ENCODE measurements around the gene FLRT2. TPM values are rescaled to one million over a fixed set of nuclear protein-coding genes. Genes with fewer than 3 reads are reported as not detected.

FLRT2 gene
- total RNA-seq, 5 donors from 2014 or later (not counting 1 experiment from before 2014, with no cell fraction given), result 0.03 to 0.35 (median 0.06) TPM; not detected in 2

DNA sequence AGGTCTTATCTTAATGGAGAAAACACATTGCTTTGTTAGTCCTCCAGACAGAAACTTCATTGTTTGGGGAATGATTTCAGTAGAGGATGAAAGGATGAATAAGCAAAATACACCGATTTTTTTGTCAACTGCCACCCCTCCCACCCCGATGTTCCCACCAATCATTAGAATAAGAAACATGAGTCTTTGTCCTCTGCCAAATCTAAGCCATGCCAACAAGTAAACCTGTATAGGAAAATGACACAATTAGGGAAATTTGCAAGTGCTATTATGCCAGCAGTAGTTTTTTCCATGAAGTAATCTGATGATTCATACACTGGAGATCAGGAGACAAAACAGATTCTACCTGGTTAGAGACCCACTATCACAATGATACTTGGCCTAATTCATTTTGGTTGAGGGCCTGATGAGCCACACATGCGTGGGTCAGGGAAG is 35.9 kb downstream of the FLRT2 start:
- ATAC-seq (replicated peaks in 1 of 4) (no peak), DNase-seq (no peak)
- Histone ChIP-seq H3K4me1 (ENCODE audit: control insufficient read depth in 1 of 2, extremely low read depth in 1 of 2, insufficient read depth in 2 of 2, low read length in 2 of 2) (no peaks in the 10 kb centered on the region), H3K27ac (ENCODE audit: low read length) (no peak overlapping the region), H3K9me3 (no peaks in the 10 kb centered on the region), H3K27me3 (replicated peaks in 1 of 2; ENCODE audit: control insufficient read depth in 2 of 2, extremely low read depth in 1 of 2, insufficient read depth in 2 of 2, low read length in 1 of 2) (no peaks in the 10 kb centered on the region), H3K36me3 (ENCODE audit: control insufficient read depth in 2 of 2, extremely low read depth in 1 of 2, insufficient read depth in 1 of 2, low read length in 1 of 2) (no peaks in the 10 kb centered on the region), H3K4me3 (ENCODE audit: control insufficient read depth in 1 of 2, extremely low read depth in 1 of 2, low read length in 1 of 2) (no peak overlapping the region)
- H3K27ac Mint-ChIP-seq, result no peak overlapping the region
- H3K36me3 Mint-ChIP-seq, result no peaks in the 10 kb centered on the region
- ChIA-PET CTCF (no interaction called here), POLR2A (no interaction called here)
- H3K9me3 Mint-ChIP-seq, result peaks cover 0 to 8% (median 4%) of the 10 kb centered on the region in 3 donors
- no peak overlapping the region for H3K4me3 Mint-ChIP-seq
- H3K4me1 Mint-ChIP-seq, result no peaks in the 10 kb centered on the region
- no peaks in the 10 kb centered on the region for H3K27me3 Mint-ChIP-seq
- no CpG with 5 or more reads among the region's 3 CpGs for WGBS (ENCODE audit: insufficient coverage)

DNA sequence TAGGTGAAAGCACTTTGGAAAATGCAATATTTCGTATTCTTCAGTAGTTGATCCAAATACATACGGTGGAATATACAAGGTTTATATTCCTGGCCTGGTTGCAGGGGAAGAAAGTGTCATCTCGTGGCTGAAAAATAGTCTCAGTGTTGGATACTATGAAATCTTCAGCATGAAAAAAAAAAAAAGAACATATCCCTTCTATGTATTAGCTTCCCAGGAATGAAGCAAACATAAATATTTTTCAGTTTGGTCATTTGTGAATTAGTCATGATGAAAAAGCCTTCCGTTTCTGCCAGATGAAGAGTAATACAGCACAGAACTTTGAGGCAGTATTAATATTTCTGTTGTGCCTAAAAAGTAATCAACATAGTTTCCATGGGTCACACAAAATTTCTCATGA is 36.7 kb downstream of the FLRT2 start:
- Histone ChIP-seq H3K27me3 (replicated peaks in 1 of 2; ENCODE audit: control insufficient read depth in 2 of 2, extremely low read depth in 1 of 2, insufficient read depth in 2 of 2, low read length in 1 of 2) (no peaks in the 10 kb centered on the region), H3K4me1 (ENCODE audit: control insufficient read depth in 1 of 2, extremely low read depth in 1 of 2, insufficient read depth in 2 of 2, low read length in 2 of 2) (no peaks in the 10 kb centered on the region), H3K9me3 (no peaks in the 10 kb centered on the region), H3K36me3 (ENCODE audit: control insufficient read depth in 2 of 2, extremely low read depth in 1 of 2, insufficient read depth in 1 of 2, low read length in 1 of 2) (no peaks in the 10 kb centered on the region), H3K27ac (ENCODE audit: low read length) (no peak overlapping the region), H3K4me3 (ENCODE audit: control insufficient read depth in 1 of 2, extremely low read depth in 1 of 2, low read length in 1 of 2) (no peak overlapping the region)
- ATAC-seq (replicated peaks in 1 of 4) (no peak), DNase-seq (no peak)
- H3K36me3 Mint-ChIP-seq, result no peaks in the 10 kb centered on the region
- CTCF ChIA-PET, result no interaction called here
- no peak overlapping the region for H3K4me3 Mint-ChIP-seq
- H3K27me3 Mint-ChIP-seq, result no peaks in the 10 kb centered on the region
- no CpG with 5 or more reads among the region's 4 CpGs for WGBS (ENCODE audit: insufficient coverage)
- no peak overlapping the region for H3K27ac Mint-ChIP-seq
- H3K4me1 Mint-ChIP-seq, result no peaks in the 10 kb centered on the region
- POLR2A ChIA-PET, result no interaction called here
- H3K9me3 Mint-ChIP-seq, result peaks cover 0 to 5% (median 4%) of the 10 kb centered on the region in 3 donors

DNA sequence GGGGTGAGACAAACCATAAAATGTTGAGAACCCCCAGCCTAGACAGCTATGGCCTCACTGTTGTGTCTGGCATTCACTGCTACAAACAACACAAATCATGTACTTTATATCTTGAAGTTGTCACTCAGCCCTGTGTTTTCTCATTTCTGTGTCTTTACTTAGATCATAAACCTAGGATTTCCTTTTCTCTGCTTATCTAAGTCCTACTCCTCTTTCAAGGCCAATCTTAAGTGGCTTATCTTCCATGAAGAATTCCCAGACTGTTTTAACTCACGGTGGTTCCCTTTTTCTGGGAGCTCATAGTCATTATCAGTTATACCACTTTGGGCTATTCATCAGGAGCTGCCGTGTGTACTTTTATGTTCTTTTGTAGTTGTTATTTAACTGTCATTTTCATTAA is 42.1 kb downstream of the FLRT2 start:
- no peaks in the 10 kb centered on the region for H3K36me3 Mint-ChIP-seq
- peaks cover 0 to 4% (median 0%) of the 10 kb centered on the region in 3 donors for H3K9me3 Mint-ChIP-seq
- no peak overlapping the region for H3K27ac Mint-ChIP-seq
- H3K4me3 Mint-ChIP-seq, result no peak overlapping the region
- no peaks in the 10 kb centered on the region for H3K27me3 Mint-ChIP-seq
- ATAC-seq (replicated peaks in 1 of 4), result no peak
- no peak for DNase-seq
- POLR2A ChIA-PET, result no interaction called here
- Histone ChIP-seq H3K36me3 (ENCODE audit: control insufficient read depth in 2 of 2, extremely low read depth in 1 of 2, insufficient read depth in 1 of 2, low read length in 1 of 2) (no peaks in the 10 kb centered on the region), H3K27me3 (replicated peaks in 1 of 2; ENCODE audit: control insufficient read depth in 2 of 2, extremely low read depth in 1 of 2, insufficient read depth in 2 of 2, low read length in 1 of 2) (no peaks in the 10 kb centered on the region), H3K4me3 (ENCODE audit: control insufficient read depth in 1 of 2, extremely low read depth in 1 of 2, low read length in 1 of 2) (no peak overlapping the region), H3K9me3 (no peaks in the 10 kb centered on the region), H3K27ac (ENCODE audit: low read length) (no peak overlapping the region), H3K4me1 (ENCODE audit: control insufficient read depth in 1 of 2, extremely low read depth in 1 of 2, insufficient read depth in 2 of 2, low read length in 2 of 2) (no peaks in the 10 kb centered on the region)
- no CpG with 5 or more reads among the region's 2 CpGs for WGBS (ENCODE audit: insufficient coverage)
- CTCF ChIA-PET, result no interaction called here
- no peaks in the 10 kb centered on the region for H3K4me1 Mint-ChIP-seq

DNA sequence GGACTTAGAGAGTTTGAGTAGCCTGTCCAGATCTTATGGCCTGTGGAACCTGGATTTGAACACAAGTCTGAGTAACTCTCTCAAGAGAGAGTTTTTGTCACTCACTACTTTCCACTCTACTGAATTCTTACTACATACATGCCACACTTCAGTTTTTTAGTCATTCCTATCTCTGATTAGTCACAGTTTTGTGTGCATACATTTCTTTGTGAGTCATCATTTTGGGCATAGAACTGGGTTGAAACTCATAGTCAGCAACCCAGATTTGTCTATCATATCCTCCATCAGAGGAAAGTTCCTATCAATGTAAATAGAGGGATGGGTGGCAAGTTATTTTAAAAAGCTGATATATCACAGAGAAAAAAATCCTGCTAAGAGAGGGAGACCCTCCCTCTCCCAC is 42.9 kb downstream of the FLRT2 start:
- Mint-ChIP-seq H3K4me1 (no peaks in the 10 kb centered on the region), H3K36me3 (no peaks in the 10 kb centered on the region), H3K4me3 (no peak overlapping the region), H3K27ac (no peak overlapping the region), H3K27me3 (no peaks in the 10 kb centered on the region), H3K9me3 (peaks cover 0 to 4% (median 0%) of the 10 kb centered on the region in 3 donors)
- no peaks in the 10 kb centered on the region for H3K4me1 ChIP-seq (ENCODE audit: control insufficient read depth in 1 of 2, extremely low read depth in 1 of 2, insufficient read depth in 2 of 2, low read length in 2 of 2)
- H3K27ac ChIP-seq (ENCODE audit: low read length), result no peak overlapping the region
- no peaks in the 10 kb centered on the region for H3K9me3 ChIP-seq
- ChIA-PET POLR2A (no interaction called here), CTCF (no interaction called here)
- no peaks in the 10 kb centered on the region for H3K36me3 ChIP-seq (ENCODE audit: control insufficient read depth in 2 of 2, extremely low read depth in 1 of 2, insufficient read depth in 1 of 2, low read length in 1 of 2)
- H3K27me3 ChIP-seq (replicated peaks in 1 of 2; ENCODE audit: control insufficient read depth in 2 of 2, extremely low read depth in 1 of 2, insufficient read depth in 2 of 2, low read length in 1 of 2), result no peaks in the 10 kb centered on the region
- DNase-seq (no peak), ATAC-seq (replicated peaks in 1 of 4) (no peak)
- no peak overlapping the region for H3K4me3 ChIP-seq (ENCODE audit: control insufficient read depth in 1 of 2, extremely low read depth in 1 of 2, low read length in 1 of 2)

DNA sequence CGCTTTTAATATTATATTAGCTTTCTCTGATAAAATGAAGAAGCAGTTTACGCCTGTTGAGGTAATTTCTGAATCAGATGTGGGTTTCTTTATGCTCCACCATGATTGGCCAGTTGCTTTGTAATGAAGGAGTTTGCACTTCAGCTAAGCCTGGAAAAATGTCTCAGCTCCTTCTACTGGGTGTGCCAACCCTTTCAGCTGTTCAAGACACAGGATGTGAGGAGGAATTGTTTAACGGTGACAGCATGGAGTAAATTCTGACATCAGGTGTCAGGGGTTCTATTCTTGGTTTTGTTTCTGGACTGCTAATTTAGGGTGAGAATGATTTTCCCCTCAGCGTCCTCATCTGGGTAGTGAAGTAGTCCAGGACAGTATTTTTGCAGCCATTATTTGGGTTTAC is 43.5 kb downstream of the FLRT2 start:
- H3K4me1 Mint-ChIP-seq, result no peaks in the 10 kb centered on the region
- POLR2A ChIA-PET, result interaction anchor here in 1 of 2 donors (0.5 kb wide), 1 partner anchor 43 kb away, joined by 5 read pairs; no protein-coding TSS in a partner anchor
- H3K4me3 ChIP-seq (ENCODE audit: control insufficient read depth in 1 of 2, extremely low read depth in 1 of 2, low read length in 1 of 2), result no peak overlapping the region
- WGBS (ENCODE audit: insufficient coverage), result 80% methylated on average over 1 of the region's 4 CpGs
- H3K4me1 ChIP-seq (ENCODE audit: control insufficient read depth in 1 of 2, extremely low read depth in 1 of 2, insufficient read depth in 2 of 2, low read length in 2 of 2), result no peaks in the 10 kb centered on the region
- no peaks in the 10 kb centered on the region for H3K27me3 Mint-ChIP-seq
- ATAC-seq (replicated peaks in 1 of 4) (no peak), DNase-seq (no peak)
- H3K27me3 ChIP-seq (replicated peaks in 1 of 2; ENCODE audit: control insufficient read depth in 2 of 2, extremely low read depth in 1 of 2, insufficient read depth in 2 of 2, low read length in 1 of 2), result no peaks in the 10 kb centered on the region
- H3K36me3 Mint-ChIP-seq, result no peaks in the 10 kb centered on the region
- CTCF ChIA-PET, result no interaction called here
- H3K4me3 Mint-ChIP-seq, result no peak overlapping the region
- no peak overlapping the region for H3K27ac ChIP-seq (ENCODE audit: low read length)
- no peak overlapping the region for H3K27ac Mint-ChIP-seq
- H3K36me3 ChIP-seq (ENCODE audit: control insufficient read depth in 2 of 2, extremely low read depth in 1 of 2, insufficient read depth in 1 of 2, low read length in 1 of 2), result no peaks in the 10 kb centered on the region
- H3K9me3 Mint-ChIP-seq, result no peaks in the 10 kb centered on the region
- H3K9me3 ChIP-seq, result no peaks in the 10 kb centered on the region

DNA sequence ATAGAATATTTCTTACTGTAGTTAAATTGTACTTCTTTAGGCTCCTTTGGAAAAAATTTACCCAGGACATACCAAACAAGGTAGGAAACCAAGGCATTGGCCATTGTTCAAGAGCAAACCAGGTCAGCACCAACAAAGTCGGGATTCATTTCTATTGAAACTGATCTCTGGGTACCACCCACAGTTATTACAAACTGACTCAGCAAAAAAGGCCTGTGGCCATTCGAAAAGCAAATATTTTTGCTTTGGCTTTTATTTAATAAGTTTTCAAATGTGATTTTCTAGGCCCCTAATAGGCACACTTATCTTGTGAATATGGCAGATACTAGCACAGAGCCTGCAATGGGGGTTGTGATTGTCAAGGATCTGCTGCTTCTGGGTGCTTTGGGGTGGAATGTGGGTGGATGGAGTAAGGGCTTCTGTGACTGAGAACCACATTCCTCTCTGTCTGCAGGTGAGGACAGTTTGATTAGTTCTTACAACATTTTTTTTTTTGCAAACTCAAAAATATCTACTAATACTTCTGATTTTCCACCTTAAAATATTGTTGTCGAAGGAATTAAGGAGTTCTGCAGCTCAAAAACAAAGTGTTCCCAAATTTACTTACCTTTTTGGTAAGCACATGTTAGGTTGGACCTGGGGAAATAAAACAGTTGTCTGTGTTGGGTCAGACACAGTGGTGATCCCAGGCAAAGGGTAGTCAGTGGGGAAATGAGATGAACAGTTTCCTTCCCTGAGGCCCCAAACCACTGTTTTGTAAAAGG is 45.1 kb downstream of the FLRT2 start:
- POLR2A ChIA-PET, result no interaction called here
- H3K27ac Mint-ChIP-seq, result no peak overlapping the region
- no CpG with 5 or more reads among the region's 3 CpGs for WGBS (ENCODE audit: insufficient coverage)

DNA sequence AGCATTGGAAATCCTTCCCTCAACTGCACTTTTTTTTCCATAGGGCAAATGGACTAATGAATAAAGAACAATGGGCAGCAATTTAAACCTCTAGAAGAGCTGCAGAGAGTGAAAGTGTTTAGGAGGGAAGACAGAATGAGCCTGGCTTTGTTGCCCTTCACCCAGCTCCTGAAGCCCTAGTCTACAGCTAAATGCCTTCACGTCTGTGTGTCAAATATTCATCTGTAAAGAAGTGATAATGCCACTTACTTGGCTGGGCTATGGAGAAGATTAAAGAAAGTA is 45.6 kb downstream of the FLRT2 start:
- H3K9me3 Mint-ChIP-seq, result no peaks in the 10 kb centered on the region
- no peak overlapping the region for H3K4me3 Mint-ChIP-seq
- no peaks in the 10 kb centered on the region for H3K27me3 Mint-ChIP-seq
- WGBS (ENCODE audit: insufficient coverage), result 100% methylated on average over 1 of the region's 1 CpG
- no peak overlapping the region for H3K27ac Mint-ChIP-seq
- CTCF ChIA-PET, result no interaction called here
- Histone ChIP-seq H3K36me3 (ENCODE audit: control insufficient read depth in 2 of 2, extremely low read depth in 1 of 2, insufficient read depth in 1 of 2, low read length in 1 of 2) (no peaks in the 10 kb centered on the region), H3K4me3 (ENCODE audit: control insufficient read depth in 1 of 2, extremely low read depth in 1 of 2, low read length in 1 of 2) (no peak overlapping the region), H3K27me3 (replicated peaks in 1 of 2; ENCODE audit: control insufficient read depth in 2 of 2, extremely low read depth in 1 of 2, insufficient read depth in 2 of 2, low read length in 1 of 2) (no peaks in the 10 kb centered on the region), H3K9me3 (no peaks in the 10 kb centered on the region), H3K4me1 (ENCODE audit: control insufficient read depth in 1 of 2, extremely low read depth in 1 of 2, insufficient read depth in 2 of 2, low read length in 2 of 2) (no peaks in the 10 kb centered on the region), H3K27ac (ENCODE audit: low read length) (no peak overlapping the region)
- H3K4me1 Mint-ChIP-seq, result no peaks in the 10 kb centered on the region
- ATAC-seq (replicated peaks in 1 of 4), result no peak
- no peaks in the 10 kb centered on the region for H3K36me3 Mint-ChIP-seq
- POLR2A ChIA-PET, result no interaction called here
- no peak for DNase-seq

More for the DNA sequence above, 45.1 kb downstream of the FLRT2 start:
- Mint-ChIP-seq H3K36me3 (no peaks in the 10 kb centered on the region), H3K27me3 (no peaks in the 10 kb centered on the region), H3K9me3 (no peaks in the 10 kb centered on the region), H3K4me3 (no peak overlapping the region), H3K4me1 (no peaks in the 10 kb centered on the region)
- Histone ChIP-seq H3K4me3 (ENCODE audit: control insufficient read depth in 1 of 2, extremely low read depth in 1 of 2, low read length in 1 of 2) (no peak overlapping the region), H3K27ac (ENCODE audit: low read length) (no peak overlapping the region), H3K9me3 (no peaks in the 10 kb centered on the region), H3K27me3 (replicated peaks in 1 of 2; ENCODE audit: control insufficient read depth in 2 of 2, extremely low read depth in 1 of 2, insufficient read depth in 2 of 2, low read length in 1 of 2) (no peaks in the 10 kb centered on the region), H3K4me1 (ENCODE audit: control insufficient read depth in 1 of 2, extremely low read depth in 1 of 2, insufficient read depth in 2 of 2, low read length in 2 of 2) (no peaks in the 10 kb centered on the region), H3K36me3 (ENCODE audit: control insufficient read depth in 2 of 2, extremely low read depth in 1 of 2, insufficient read depth in 1 of 2, low read length in 1 of 2) (no peaks in the 10 kb centered on the region)
- DNase-seq (no peak), ATAC-seq (replicated peaks in 1 of 4) (no peak)
- CTCF ChIA-PET, result no interaction called here
